ENCODE measurements around the gene TXNDC8. TPM values are rescaled to one million over a fixed set of nuclear protein-coding genes. Genes with fewer than 3 reads are reported as not detected.

The TXNDC8 gene
- total RNA-seq, 1 donor from 2014 or later: not detected

- peaks cover 2% of the 10 kb centered on the region for H3K9me3 Mint-ChIP-seq
- H3K4me3 Mint-ChIP-seq: no peak overlapping the region
- no peaks in the 10 kb centered on the region for H3K36me3 Mint-ChIP-seq
- Histone ChIP-seq H4K20me1 (ENCODE audit: low read depth) (no peaks in the 10 kb centered on the region), H2AFZ (replicated peaks) (no peak overlapping the region), H3K4me2 (no peak overlapping the region), H3F3A (ENCODE audit: low read depth) (no peaks in the 10 kb centered on the region), H3K4me3 (no peak overlapping the region), H3K9ac (no peak overlapping the region), H3K27ac (no peak overlapping the region), H3K4me1 (no peaks in the 10 kb centered on the region), H3K79me2 (ENCODE audit: low read depth) (no peaks in the 10 kb centered on the region), H3K27me3 (no peaks in the 10 kb centered on the region), H3K36me3 (no peaks in the 10 kb centered on the region), H3K9me3 (ENCODE audit: low read depth) (no peaks in the 10 kb centered on the region)
- DNase-seq (ENCODE audit: low spot score): no peak
- H3K4me1 Mint-ChIP-seq: no peaks in the 10 kb centered on the region
- H3K27me3 Mint-ChIP-seq (ENCODE audit: insufficient read depth, low read depth): peaks cover 8% of the 10 kb centered on the region
- H3K27ac Mint-ChIP-seq: no peak overlapping the region
- TF ChIP-seq EZH2 (IDR thresholded peaks at IDR 0.05) (no peak), EZH2phosphoT487 (IDR thresholded peaks at IDR 0.05) (no peak), CTCF (IDR thresholded peaks at IDR 0.05) (no peak)
Observed at GRCh38 chr9:110284211-110284844, 53.3 kb downstream of the TXNDC8 start.

DNA sequence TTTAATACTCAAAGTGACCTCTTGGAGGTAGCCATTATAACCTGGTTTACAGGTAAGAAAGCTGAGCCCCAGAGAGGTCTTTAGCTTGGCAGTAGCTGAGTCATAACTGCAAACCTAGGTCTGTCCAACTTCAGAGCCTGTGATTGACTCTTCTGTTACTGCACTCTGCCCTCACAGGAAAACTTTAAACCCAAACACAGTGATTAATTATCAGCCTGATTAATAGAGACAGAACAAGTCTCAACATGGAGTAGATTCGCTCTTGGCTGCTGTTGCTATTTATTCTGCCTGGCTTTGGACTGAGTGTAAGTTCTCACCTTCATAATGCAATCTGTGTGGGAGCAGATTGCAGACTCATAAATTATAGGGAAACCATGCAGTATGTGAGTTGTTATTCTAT, 53.9 kb downstream of the TXNDC8 start:
- no peak overlapping the region for H3K9ac ChIP-seq
- H3F3A ChIP-seq (ENCODE audit: low read depth): no peaks in the 10 kb centered on the region
- Mint-ChIP-seq H3K36me3 (no peaks in the 10 kb centered on the region), H3K27me3 (ENCODE audit: insufficient read depth, low read depth) (peaks cover 8% of the 10 kb centered on the region), H3K9me3 (peaks cover 2% of the 10 kb centered on the region), H3K27ac (no peak overlapping the region), H3K4me3 (no peak overlapping the region), H3K4me1 (no peaks in the 10 kb centered on the region)
- TF ChIP-seq EZH2phosphoT487 (IDR thresholded peaks at IDR 0.05): no peak
- TF ChIP-seq EZH2 (IDR thresholded peaks at IDR 0.05): no peak
- TF ChIP-seq CTCF (IDR thresholded peaks at IDR 0.05): no peak
- no peaks in the 10 kb centered on the region for H3K36me3 ChIP-seq
- no peak overlapping the region for H3K27ac ChIP-seq
- DNase-seq (ENCODE audit: low spot score): no peak
- no peaks in the 10 kb centered on the region for H3K4me1 ChIP-seq
- no peak overlapping the region for H3K4me3 ChIP-seq
- H2AFZ ChIP-seq (replicated peaks): no peak overlapping the region
- H3K27me3 ChIP-seq: no peaks in the 10 kb centered on the region
- H4K20me1 ChIP-seq (ENCODE audit: low read depth): no peaks in the 10 kb centered on the region
- no peaks in the 10 kb centered on the region for H3K79me2 ChIP-seq (ENCODE audit: low read depth)
- H3K4me2 ChIP-seq: no peak overlapping the region
- H3K9me3 ChIP-seq (ENCODE audit: low read depth): no peaks in the 10 kb centered on the region

DNA sequence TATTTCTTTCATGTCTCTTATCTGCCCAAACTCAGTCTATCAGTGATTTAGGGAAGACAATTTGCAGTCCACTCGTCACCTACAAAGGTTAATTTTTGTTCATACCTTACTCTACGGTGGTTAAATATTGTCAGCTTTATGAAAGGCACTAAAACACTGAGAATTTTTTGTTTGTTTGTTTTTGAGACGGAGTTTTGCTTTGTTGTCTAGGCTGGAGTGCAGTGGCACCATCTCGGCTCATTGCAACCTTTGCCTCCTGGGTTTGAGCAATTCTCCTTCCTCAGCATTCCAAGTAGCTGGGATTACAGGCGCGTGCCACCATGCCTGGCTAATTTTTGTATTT, 55.0 kb downstream of the TXNDC8 start:
- Mint-ChIP-seq H3K4me3 (no peak overlapping the region), H3K4me1 (no peaks in the 10 kb centered on the region), H3K27ac (no peak overlapping the region), H3K9me3 (peaks cover 2% of the 10 kb centered on the region), H3K36me3 (no peaks in the 10 kb centered on the region), H3K27me3 (ENCODE audit: insufficient read depth, low read depth) (peaks cover 6% of the 10 kb centered on the region)
- Histone ChIP-seq H2AFZ (replicated peaks) (no peak overlapping the region), H3K79me2 (ENCODE audit: low read depth) (no peaks in the 10 kb centered on the region), H3K27ac (no peak overlapping the region), H3K4me1 (no peaks in the 10 kb centered on the region), H4K20me1 (ENCODE audit: low read depth) (no peaks in the 10 kb centered on the region), H3K9me3 (ENCODE audit: low read depth) (no peaks in the 10 kb centered on the region), H3K27me3 (no peaks in the 10 kb centered on the region), H3K9ac (no peak overlapping the region), H3K4me2 (no peak overlapping the region), H3K4me3 (no peak overlapping the region), H3K36me3 (no peaks in the 10 kb centered on the region), H3F3A (ENCODE audit: low read depth) (no peaks in the 10 kb centered on the region)
- DNase-seq (ENCODE audit: low spot score): no peak
- TF ChIP-seq EZH2 (IDR thresholded peaks at IDR 0.05): no peak
- no peak for TF ChIP-seq EZH2phosphoT487 (IDR thresholded peaks at IDR 0.05)
- TF ChIP-seq CTCF (IDR thresholded peaks at IDR 0.05): no peak

Measured in neural progenitor cell (in vitro differentiated cells).